HG03066 (cell line): ENCODE data around the gene SPAG9.
"Not testable (repeated sequence)": the region's sequence is repeated elsewhere in the genome, so short reads cannot be mapped to it uniquely, and the experiment has no call there.

Experiments used
- ATAC-seq: cut with Tn5 transposase; IDR thresholded peaks from one replicate; pipeline ENCODE4 v1.9.1; 2021; ENCODE audit warnings: low read depth; ENCODE audit not compliant: unreplicated experiment

SPAG9 gene

DNA sequence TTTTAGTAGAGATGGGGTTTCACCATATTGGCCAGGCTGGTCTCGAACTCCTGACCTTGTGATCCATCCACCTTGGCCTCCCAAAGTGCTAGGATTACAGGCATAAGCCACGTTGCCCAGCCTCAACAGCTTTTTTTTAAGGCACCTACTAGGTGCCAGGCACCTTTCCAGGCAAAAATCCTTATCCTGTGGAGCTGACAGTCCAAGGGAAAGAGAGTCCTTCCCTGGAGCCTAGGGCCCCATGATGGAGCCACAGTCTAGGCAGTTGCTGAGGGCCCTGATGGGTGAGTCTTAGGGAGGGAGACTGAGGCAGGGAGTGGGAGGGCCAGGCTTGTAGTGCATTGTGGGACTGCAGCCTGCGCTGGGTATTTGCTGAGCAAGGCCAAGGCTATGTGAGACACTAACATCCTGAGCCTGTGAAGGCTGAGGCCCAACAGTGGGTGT is 174.9 kb downstream of the SPAG9 start:
- no peak for ATAC-seq

DNA sequence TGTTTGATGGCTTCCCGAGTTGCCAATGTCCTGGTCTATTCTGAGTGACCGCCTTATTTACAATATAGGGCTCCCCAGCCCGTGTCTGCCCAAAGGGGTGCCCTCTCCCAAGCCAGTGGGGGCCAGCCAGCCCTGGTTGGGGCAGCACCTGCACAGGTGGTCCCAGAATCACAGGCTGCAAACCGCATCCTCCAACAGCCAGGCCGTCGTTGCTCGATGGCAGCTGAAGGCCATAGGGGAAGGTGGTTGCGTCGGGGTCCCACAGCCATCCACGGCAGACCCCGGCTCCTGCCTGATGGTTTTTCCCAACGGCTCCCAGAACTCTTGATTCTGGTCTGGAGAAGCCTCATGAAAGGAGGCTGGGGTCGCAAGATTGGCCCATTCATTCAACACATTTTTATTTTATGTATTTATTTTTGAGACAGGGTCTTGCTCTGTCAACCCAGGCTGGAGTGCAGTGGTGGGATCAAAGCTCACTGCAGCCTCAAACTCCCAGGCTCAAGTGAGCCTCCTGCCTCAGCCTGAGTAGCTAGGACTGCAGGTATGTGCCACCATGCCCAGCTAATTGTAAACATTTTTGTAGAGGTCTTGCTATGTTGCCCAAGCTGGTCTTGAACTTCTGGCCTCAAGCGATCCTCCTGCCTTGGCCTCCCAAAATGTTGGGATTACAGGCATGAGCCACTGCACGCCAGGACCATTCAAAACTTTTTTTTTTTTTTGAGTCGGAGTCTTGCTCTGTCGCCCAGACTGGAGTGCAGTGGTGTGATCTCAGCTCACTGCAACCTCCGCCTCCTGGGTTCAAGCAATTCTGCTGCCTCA is 175.6 kb downstream of the SPAG9 start:
- no peak for ATAC-seq

DNA sequence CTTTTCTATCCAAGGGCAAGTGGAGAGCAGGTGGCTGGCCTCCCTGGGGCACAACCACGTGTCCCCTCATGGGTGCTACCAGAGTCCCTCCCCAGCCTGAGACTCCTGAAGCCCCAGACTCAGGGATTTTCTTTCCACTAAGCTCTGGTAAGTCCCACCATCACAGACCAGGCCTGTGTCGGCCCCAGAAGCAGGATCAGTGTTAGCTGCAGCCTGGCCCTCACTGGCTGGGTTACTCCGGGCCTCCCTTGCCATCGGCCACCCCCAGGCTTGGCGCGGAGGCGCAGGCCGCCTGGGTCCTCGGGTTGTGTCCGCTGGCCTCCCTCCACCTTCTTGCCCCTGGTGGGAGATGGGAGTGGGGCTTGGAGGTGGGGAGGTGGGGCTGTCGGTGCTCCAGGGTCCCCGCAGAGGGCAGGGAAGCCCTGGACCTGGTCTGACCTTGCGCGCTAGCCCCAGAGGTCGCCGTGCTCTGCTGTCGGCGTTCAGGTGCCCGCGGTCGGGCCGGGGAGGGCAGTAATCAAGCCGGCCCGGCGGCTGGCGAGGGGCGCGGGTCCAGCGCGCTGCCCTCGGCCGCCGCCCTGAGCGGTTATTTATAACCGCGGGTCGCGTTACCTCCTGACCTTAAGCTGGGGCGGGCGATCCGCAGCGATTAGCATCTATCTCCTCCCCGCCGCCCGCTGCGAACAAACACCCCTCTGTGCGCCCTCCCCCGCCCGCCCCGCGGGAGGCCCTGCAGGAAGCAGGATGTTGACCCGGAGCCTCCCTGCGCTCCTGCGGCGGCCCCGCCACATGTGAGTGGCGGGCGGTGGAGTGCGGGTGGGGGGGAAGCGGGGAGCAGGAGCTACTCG is 176.4 kb downstream of the SPAG9 start:
- ATAC-seq: no peak

DNA sequence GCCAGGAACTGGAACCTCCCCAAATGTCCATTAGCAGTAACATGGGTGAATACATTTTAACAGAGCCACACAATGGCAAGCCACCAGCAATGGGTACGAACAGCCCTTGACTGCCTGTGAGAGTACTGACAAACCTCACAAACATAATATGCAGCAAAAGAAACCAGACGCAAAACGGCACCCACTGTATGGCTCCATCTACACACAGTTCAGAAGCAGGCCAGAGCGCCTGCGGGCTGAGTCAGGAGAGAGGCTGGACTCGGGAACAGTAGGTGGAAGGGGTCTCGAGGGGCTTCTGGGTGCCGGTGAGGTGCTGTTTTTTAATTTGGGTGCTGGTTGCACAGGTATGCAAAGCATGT is 177.1 kb downstream of the SPAG9 start:
- ATAC-seq: no peak

DNA sequence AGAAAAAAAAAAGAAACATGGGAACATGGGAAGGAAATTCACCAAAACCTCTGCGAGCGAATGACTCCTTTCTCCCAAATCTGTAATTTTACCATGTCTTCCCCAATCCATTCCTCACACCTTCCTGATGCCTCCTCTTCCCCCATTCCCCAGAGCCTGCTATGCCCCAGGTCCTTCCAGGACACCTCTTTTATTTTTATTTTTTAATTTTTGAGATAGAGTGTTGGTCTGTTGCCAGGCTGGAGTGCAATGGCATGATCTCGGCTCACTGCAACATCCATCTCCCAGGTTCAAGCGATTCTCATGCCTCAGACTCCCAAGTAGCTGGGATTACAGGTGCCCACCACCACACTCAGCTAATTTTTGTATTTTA is 179.0 kb downstream of the SPAG9 start:
- ATAC-seq: not testable (repeated sequence)

DNA sequence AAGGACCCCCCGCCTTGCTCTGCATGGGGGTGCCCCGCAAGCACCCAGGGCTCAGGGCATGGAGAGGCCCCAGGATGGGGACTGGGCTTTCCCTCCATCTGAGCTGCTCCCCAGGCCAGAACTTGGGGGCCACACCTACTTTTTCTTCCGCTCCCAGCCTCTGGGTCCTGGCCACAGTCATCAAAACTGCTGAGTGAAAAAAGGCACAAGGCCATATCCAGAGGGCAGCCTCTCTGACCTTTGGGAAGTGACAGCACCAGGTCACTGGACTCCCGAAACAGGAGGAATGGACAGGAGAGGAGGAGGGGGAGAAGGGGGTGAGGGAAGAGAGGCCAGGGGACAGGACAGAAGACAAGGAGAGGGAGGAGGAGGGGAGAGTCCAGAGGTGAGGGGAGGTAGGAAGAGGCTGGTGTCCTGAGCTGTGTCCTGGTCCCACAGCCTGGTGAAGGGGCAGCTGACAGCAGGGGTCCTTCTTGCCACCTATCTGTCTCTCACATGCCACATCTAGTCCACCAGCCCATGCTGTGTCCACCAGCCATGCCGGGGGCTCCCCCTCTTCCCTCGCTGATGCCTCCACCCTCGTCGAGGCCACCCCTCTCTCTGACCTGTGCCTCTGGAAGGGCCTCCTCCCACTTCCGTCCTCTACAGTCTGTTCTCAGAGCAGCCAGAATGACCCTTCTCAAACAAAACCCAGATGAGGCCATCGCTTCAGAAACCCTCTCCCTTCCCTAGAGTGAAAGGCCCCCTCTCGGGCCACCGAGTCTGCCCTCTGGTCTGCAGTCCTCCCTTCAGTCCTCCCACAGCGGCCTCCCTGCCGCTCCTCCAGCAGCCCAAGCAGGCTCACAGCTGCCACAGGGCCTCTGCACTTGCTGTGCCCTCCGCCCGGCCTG is 180.6 kb downstream of the SPAG9 start:
- no peak for ATAC-seq

DNA sequence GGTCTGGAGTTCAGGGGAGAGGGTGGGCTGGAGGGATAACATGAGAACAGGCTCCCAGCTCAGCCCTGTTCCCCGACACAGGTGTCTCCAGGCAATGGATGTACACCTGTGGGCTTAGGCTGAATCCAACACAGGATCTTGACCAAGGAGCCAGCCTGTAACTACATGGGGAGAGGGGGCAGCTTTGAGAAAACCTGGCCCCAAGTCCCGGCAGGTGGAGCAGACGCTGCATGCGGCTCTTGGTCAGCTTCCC is 181.2 kb downstream of the SPAG9 start:
- no peak for ATAC-seq

DNA sequence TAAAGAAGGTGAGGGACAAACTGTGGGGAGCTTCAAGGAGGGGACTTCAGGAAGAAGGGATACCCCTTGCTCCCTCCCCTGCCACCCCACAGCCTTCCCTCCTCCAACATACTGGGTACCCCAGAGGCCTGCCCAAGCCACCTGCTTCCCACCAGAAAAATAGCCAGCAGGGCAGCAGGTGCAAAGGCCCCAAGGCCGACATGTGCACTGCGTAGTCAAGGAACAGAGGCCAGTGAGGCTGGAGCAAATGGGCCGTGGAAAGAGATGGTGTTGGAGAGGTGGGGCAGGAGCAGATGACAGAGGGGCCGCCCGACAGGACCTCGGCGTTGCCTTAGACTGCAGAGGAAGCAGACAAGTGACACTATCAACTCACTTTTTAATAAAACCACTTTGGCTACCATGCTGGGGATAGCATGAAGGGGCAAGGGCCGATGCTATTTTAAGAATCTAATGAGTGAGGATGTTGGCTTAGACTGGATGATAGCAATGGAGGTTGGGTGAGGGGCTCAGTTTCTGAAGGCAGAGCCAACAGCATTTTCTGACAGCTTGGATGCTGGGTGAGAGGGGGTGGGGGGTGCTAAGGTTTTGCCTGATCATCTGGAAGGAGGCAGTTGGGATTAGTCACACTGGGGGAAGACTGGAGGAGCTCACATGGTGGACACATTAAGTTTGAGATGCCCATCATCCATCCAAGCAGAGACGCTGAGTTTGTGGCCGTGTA is 181.7 kb downstream of the SPAG9 start:
- no peak for ATAC-seq

DNA sequence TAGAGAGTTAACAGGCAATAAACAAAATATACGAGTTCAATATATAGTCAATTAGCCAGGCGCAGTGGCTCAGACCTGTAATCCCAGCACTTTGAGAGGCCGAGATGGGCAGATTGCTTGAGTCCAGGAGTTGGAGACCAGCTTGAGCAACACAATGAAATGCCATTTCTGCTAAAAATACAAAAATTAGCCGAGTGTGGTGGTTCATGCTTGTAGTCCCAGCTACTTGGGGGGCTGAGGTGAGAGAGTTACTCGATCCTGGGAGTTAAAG is 184.7 kb downstream of the SPAG9 start:
- ATAC-seq: no peak

DNA sequence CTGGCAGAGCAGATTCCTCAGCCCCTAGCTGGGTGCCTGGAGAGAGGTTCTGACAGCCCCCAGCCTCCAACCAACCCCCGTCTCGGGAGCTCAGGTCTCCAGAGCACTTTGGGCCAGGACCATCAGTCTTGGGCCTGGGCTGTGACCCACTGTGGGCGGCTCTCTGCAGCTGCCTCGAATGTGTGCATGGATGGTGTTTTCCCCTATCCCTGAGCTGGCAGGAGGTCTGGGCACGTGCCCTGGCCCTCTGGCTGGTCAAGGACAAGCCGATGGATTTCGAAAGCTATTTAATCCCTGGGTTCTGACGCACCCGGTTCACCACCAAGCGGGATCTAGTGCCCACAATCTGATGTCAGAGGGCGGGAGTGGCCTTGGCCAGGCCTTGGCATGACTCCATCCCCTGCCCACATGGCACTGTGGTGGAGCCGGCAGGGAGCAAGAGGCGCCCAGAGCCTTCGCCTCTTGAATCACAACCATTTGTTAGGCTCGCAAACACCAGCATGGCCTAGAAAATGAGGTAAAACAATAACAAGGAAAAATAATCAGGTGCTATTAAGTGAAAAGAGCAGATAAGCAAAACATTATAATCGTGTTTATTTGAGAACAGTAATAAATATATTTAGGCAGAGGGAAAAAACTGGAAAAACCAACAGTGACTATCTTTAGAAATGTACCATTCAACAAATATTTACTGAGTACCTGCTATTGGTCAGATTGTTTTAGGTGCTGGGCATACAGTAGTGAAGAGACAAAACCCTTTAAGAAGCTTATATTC is 185.3 kb downstream of the SPAG9 start:
- ATAC-seq: no peak

DNA sequence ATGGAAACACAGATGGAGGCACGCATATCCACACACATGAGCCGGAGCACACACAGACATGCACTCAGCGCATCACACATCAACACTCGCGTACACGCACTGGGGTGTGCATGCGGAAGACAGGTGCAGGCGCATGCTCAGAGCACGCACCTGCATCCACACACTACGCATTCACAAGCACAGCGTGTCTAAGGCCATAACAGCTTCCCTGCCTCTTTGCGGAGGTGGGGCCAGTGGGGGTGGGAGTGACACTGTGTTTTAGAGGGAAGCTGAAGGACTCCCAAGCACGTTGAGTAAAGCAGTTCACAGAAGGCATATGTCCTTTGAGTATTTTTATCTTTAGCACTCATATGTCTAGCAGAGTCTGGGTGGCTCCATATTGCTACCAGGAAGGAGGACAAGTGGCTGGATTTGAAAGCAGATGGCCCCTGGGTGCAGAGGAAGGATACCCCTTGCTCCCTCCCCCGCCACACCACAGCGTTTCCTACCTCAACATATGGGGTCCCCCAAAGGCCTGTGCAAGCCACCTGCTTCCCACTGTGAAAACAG is 185.9 kb downstream of the SPAG9 start:
- no peak for ATAC-seq

DNA sequence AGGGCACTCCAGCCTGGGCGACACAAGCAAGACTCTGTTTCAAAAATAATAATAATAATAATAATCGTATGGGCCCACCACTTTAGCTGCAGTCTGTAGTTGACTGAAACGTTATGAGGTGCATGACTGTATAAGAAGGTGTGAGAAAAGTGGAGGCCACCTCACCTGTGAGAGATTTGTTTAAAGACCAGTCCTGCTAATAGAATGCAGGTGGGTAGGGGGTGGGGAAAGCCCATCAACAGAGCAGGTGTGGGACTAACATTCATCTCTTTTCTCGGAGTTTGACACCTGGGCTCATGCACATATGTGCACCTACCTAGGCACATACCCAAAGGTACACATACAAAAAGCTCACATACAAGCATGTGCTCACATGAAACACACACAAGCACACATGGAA is 186.5 kb downstream of the SPAG9 start:
- no peak for ATAC-seq

DNA sequence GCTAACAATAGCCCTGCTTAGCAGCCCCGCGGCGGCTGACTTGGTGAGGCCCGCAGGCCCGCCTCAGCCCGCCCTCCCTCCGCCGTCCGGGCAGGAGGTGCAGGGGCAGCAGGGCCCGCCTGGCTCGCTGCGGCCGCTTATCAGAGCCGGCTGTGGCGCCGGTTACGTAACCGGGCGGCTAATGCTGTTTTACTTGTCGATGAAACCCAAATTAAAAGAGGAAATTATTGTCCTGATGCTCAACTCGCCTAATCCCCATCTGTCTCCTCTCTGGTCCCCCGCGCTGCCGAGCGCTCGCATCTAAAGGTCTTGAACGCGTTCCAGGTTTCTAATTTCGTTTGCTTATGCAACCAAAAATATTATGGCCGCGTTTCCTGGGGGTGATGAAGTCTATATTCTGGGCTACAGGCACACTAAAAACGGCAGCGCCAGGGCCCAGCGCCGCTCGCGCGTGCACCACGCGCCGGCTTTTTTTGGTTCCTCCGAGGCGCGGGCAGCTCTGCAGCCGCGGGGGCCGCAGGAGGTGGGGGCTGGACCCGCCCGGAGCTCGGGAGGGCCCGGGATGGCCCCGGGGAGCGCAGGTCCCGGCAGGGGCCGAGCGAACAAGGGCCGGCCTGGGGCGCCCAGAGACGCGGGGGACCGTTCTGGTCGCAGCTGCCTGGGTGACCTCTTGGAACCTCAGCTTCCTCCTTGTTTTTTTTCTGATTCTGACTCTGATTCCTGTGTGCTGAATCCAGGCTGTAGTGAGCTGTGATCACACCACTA is 189.3 kb downstream of the SPAG9 start:
- peak; percentile 66 for ATAC-seq

DNA sequence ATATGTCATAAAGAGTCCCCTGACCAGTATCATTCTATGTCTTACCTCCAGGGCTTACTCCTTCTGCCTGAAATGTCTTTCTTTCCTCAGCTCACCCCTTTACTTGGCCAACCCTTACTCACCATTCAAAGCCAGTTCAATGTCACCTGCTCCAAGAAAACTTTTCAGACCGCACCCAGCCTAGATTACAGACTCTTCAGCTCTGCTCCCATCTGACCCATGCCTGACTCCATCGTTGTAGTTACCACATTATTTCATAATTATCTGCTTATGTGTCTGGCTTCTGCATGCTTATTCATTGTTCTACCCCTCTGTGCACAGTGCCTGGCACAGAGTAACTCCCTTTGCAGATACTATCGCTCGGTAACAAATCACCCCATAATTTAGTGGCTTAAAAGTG is 192.0 kb downstream of the SPAG9 start:
- no peak for ATAC-seq

DNA sequence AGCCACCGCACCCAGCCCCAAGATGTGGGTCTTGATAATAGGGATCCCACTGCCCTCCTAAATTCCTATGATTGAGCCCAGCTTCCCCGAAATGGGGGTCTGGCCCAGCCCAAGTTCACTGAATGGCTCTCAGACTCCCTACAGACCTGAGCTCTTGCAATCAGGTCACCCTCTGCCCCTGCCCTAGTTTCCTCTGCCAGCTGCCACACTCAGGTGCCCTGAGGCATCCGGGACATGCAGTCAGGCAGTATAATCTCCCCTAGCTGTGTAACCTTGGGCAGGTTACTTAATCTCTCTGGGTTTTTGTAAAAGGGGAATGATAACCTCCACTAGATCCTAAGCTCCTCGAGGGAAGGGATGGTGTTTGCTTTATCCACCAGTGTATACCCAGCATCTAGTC is 193.4 kb downstream of the SPAG9 start:
- ATAC-seq: no peak

DNA sequence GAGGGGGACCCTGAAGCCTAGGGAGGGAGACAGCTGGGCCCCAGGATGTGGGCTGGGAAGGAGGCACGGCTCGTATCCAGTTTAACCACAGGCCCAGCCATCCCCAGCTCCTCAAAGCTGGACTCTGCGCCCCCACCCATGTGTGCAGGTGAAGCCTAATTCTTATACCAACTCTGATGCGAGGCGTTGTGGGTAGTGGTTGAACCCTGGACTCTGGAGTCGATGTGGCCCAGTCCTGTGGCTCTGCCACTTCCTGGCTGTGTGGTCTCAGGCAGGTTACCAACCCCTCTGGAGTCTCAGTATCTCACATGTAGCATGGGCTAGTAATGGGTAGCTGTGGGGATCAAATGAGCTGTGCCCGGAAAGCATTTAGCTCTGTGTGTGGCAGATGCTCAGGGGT is 194.1 kb downstream of the SPAG9 start:
- ATAC-seq: no peak

DNA sequence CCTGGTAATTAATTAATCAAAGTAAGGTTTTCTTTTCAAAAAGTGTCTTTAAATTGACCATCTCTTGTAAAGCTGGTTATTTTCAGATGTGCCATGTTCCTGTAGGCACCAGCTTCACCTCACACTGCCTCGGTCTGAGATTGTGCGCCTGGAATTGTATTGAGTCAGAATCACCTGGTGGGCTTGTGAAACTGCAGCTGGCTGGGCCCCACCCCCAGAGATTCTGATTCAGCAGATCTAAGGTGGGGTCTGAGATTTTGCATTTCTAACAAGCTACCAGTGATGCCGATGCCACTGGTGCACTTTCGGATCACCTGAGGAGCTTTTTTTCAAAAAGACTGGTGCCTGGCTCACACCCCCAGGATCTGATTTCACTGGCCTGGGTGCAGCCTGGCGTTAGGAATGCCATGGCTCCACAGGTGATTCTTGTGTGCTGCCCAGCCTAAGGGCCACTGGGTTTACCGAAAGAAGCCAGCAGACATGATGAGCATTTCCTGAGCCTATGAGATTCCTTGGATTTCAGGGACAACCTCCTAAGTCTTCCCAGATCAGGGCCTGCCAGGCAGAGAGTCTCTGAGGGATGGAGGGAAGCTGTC is 195.3 kb downstream of the SPAG9 start:
- ATAC-seq: no peak

DNA sequence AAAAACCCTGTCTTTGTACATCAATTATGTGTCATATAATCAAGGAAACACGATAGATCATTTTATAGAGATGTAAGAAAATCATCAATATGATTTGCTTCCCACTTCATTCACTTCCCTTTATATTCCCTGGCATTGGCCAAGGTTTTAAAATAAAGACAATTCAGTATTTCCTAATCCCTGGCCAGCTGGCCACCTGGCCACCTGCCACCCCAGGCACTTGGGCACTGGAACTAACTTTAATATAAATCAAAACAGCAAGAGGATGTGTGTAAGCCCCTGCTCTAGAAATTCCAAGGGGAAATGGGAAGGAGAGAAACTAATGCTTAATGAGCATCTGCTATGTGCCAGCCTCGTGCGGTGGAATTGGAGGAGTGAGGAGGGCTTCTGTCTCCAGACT is 195.9 kb downstream of the SPAG9 start:
- no peak for ATAC-seq

DNA sequence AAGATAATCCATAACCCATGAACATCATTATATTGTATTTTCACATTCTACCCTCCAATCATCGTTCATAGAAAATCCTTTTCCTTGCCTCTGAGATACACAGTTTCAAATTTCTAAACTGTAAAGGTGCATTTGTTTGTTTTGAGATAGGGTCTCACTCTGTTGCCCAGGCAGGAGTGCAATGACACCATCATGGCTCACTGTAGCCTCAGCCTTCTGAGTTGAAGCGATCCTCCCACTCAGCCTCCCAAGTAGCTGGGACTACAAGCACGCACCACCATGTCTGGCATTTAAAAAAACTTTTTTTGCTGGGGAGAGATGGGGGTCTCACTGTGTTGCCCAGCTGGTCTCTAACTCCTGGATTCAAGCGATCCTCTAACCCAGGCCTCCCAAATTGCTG is 196.4 kb downstream of the SPAG9 start:
- no peak for ATAC-seq
